Adrenal gland (tissue), 12 donors: ENCODE measurements around the gene KRTAP12-3. TPM values are rescaled to one million over a fixed set of nuclear protein-coding genes. Genes with fewer than 3 reads are reported as not detected.
"Not testable (repeated sequence)": the region's sequence is repeated elsewhere in the genome, so short reads cannot be mapped to it uniquely, and the experiment has no call there.

Experiments
- DNase-seq, 7 donors: peaks; one replicate each; pipeline ENCODE4 v3.0.0-alpha.2; 2019 to 2020
- H3K27ac ChIP-seq, 5 donors: fragments of 200-600 bp; sonication (generic) in 4 of 5; 1 replicate in 3 of 5; 2 replicates in 2 of 5; pipeline versions ENCODE4 v1.5.1 to v1.8.0; 2016 to 2020; ENCODE audit warnings: mild to moderate bottlenecking in 1 of 5
- H3K27me3 ChIP-seq: fragments of 200-600 bp; 2 replicates; pipeline ENCODE4 v1.8.0; 2021
- H3K36me3 ChIP-seq, 2 donors: fragments of 200-600 bp; replicated peaks in 1 of 2; 1 replicate in 1 of 2; 2 replicates in 1 of 2; pipeline versions ENCODE4 v1.5.1 to v1.8.0; 2018 to 2022
- H3K4me1 ChIP-seq, 2 donors: fragments of 200-600 bp; replicated peaks in 1 of 2; 1 replicate in 1 of 2; 2 replicates in 1 of 2; pipeline versions ENCODE4 v1.5.1 to v1.8.0; 2018 to 2021
- H3K4me3 ChIP-seq, 4 donors: fragments of 200-600 bp; sonication (generic) in 3 of 4; one replicate each; pipeline ENCODE4 v1.5.1; 2016 to 2018
- H3K9me3 ChIP-seq, 3 donors: fragments of 200-600 bp; sonication (generic) in 1 of 3; replicated peaks in 1 of 3; 1 replicate in 2 of 3; 2 replicates in 1 of 3; pipeline versions ENCODE4 v1.5.1 to v1.8.0; 2016 to 2021
- POLR2A ChIP-seq, 2 donors: fragments of 450-650 bp; IDR thresholded peaks; one replicate each; pipeline ENCODE4 v1.6.1; 2017; ENCODE audit warnings: antibody characterized with exemption in 2 of 2, mild to moderate bottlenecking in 2 of 2, moderate library complexity in 1 of 2
- WGBS, 4 donors: extraction: QIAGEN DNeasy Blood & Tissue Kit in 2 of 4; methylation state at CpG; one replicate each; pipeline versions ENCODE4 v1.1.5 to v1.1.7; 2013 to 2017; 5-methylcytosine and 5-hydroxymethylcytosine counted together
- intact Hi-C, 2 donors: fragments of 100-400 bp; cut with DNase I; formaldehyde crosslinking; loops; one replicate each; pipeline versions ENCODE4 v1.14.1 to v1.15.0; 2022 to 2023
- polyA plus RNA-seq, 3 donors: library from polyadenylated mRNA; stranded (reverse); fragments of 200-250 nt in 2 of 3; fragments of 350-450 nt in 1 of 3; fragmentation: Illumina TruSeq in 1 of 3; extraction: RNeasy Lipid Tissue Mini Kit (QIAGEN cat#74804) in 1 of 3; gene quantifications; one replicate each; pipeline ENCODE4 v1.2.3, GENCODE V29; 2013 to 2014
- total RNA-seq, 9 donors: library from RNA; depleted of rRNA in 4 of 9; stranded (reverse); fragments of >200 nt in 4 of 9; fragments of 120-200 nt in 1 of 9; fragmentation: NEBNext Ultra II Directional in 1 of 9; extraction: Animal tissue kit (Norgen Biotek cat#: 25700) in 1 of 9; gene quantifications; one replicate each; pipeline versions ENCODE4 v1.1.0 to v1.2.4, GENCODE V29; 2013 to 2023
- TF ChIP-seq, protein P1 (sequence below), 6 experiments: fragments of 450-650 bp in 4 of 6; fragments of 200-600 bp in 2 of 6; sonication (generic) in 1 of 6; IDR thresholded peaks; 1 replicate in 5 of 6; 2 replicates in 1 of 6; pipeline versions ENCODE4 v1.5.1 to v1.8.0; 2016 to 2021; ENCODE audit warnings: antibody characterized with exemption in 6 of 6, mild to moderate bottlenecking in 2 of 6, moderate library complexity in 1 of 6
- donor health status: healthy with polysubstance abuse.
- donor health status: Bipolar disorder and iron deficiency.
- donor health status: DM: yes; HTN: yes; CAD: no.
- donor health status: DM: no; HTN: no; CAD: no.
- donor health status: DM: no; HTN: no; CAD: no.
- donor health status: DM: yes; HTN: yes; CAD: no.

KRTAP12-3 gene
- total and polyA plus RNA-seq, 12 donors, result not detected

DNA sequence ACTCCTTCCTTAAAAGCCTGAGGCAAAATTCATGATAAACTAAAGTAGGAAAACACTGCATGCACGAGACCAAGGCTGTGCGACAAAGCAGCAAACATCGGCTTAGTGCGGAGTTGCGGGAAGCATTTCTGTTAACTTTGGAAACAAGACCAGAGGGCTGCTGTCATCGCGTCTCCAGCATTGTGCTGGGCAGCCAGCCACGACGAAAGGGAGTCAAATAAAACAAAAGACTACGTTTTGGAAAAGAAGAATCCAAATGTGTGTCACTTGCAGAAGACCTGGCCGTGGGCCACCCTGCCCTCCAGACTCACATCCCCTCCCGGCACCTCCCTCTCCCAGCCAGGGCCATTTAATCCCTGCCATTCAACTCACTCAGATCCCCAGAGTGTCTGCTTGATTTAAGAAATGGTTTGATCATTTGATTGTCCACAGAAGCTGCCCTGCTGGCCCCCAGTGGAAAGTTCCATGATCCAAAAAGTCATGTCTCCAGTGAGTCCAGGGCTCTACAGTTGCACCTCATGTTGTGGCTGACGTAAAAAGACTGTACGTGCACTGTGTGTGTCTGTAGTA lies 13.9 kb upstream of the KRTAP12-3 start:
- WGBS, 4 donors, result 41 to 72% (median 61%) methylated on average over 14 of the region's 14 CpGs
- no peak overlapping the region for H3K27ac ChIP-seq
- intact Hi-C loops, result no loop called here
- no peaks in the 10 kb centered on the region for H3K27me3 ChIP-seq
- H3K4me3 ChIP-seq, result no peak overlapping the region
- H3K4me1 ChIP-seq, result no peaks in the 10 kb centered on the region
- H3K9me3 ChIP-seq, result no peaks in the 10 kb centered on the region
- DNase-seq, result no peak
- no peaks in the 10 kb centered on the region for H3K36me3 ChIP-seq
- TF ChIP-seq, protein P1, sequence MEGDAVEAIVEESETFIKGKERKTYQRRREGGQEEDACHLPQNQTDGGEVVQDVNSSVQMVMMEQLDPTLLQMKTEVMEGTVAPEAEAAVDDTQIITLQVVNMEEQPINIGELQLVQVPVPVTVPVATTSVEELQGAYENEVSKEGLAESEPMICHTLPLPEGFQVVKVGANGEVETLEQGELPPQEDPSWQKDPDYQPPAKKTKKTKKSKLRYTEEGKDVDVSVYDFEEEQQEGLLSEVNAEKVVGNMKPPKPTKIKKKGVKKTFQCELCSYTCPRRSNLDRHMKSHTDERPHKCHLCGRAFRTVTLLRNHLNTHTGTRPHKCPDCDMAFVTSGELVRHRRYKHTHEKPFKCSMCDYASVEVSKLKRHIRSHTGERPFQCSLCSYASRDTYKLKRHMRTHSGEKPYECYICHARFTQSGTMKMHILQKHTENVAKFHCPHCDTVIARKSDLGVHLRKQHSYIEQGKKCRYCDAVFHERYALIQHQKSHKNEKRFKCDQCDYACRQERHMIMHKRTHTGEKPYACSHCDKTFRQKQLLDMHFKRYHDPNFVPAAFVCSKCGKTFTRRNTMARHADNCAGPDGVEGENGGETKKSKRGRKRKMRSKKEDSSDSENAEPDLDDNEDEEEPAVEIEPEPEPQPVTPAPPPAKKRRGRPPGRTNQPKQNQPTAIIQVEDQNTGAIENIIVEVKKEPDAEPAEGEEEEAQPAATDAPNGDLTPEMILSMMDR (IDR thresholded peaks at IDR 0.05), result no peak
- no peak for TF ChIP-seq POLR2A (IDR thresholded peaks at IDR 0.05)

DNA sequence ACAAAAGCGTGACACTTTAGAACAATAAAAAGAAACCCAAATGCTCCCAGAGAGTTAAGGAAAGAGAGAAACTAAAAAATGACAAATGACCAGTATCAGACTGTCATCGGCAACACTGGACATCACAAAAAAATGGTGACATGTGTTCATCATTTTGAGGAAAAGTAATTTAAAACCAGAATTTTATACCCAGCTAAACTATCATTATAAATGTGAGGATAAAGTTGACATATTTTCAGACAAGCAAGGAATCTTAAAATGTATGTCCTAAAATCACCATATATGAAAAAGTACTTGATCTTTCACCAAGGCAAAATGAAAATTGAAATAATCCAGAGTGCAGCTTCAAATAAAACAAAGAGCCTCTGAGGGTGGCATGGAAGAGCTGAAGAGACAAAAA lies 12.9 kb upstream of the KRTAP12-3 start:
- H3K27ac ChIP-seq, result no peak overlapping the region

DNA sequence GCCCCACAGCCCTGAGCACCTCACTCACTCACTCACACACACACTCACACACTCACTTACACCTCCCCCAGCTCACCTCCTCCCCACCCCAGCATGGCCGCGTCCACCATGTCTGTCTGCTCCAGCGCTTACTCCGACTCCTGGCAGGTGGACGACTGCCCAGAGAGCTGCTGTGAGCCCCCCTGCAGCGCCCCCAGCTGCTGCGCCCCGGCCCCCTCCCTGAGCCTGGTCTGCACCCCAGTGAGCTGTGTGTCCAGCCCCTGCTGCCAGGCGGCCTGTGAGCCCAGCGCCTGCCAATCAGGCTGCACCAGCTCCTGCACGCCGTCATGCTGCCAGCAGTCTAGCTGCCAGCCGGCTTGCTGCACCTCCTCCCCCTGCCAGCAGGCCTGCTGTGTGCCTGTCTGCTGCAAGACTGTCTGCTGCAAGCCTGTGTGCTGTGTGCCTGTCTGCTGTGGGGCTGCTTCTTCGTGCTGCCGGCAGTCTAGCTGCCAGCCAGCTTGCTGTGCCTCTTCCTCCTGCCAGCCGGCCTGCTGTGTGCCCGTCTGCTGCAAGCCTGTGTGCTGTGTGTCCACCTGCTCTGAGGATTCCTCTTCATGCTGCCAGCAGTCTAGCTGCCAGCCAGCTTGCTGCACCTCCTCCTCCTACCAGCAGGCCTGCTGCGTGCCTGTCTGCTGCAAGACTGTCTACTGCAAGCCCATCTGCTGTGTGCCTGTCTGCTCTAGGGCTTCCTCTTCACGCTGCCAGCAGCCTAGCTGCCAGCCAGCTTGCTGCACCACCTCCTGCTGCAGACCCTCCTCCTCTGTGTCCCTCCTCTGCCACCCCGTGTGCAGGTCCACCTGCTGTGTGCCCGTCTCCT lies 11.1 kb upstream of the KRTAP12-3 start, which contains the start of gene KRTAP10-11:
KRTAP10-11 (plus strand) TSS at position 49 of the 856 bp plus-strand sequence; CDS start at position 94, 45 bp downstream.
- H3K27me3 ChIP-seq, H3K27ac ChIP-seq, H3K36me3 ChIP-seq, H3K4me3 ChIP-seq, H3K9me3 ChIP-seq, H3K4me1 ChIP-seq, intact Hi-C loops: not testable (repeated sequence)
- DNase-seq, result peak in 1 of 7 donors; percentile 30
- WGBS, 4 donors, result 72 to 77% (median 75%) methylated on average over 9 to 21 of the region's 21 CpGs

More for the DNA sequence above, 12.9 kb upstream of the KRTAP12-3 start:
- H3K9me3 ChIP-seq, result no peaks in the 10 kb centered on the region
- TF ChIP-seq POLR2A (IDR thresholded peaks at IDR 0.05), result no peak
- TF ChIP-seq, protein P1 (IDR thresholded peaks at IDR 0.05), result no peak
- no peaks in the 10 kb centered on the region for H3K36me3 ChIP-seq
- intact Hi-C loops, result no loop called here
- H3K4me1 ChIP-seq, result no peaks in the 10 kb centered on the region
- no peak overlapping the region for H3K4me3 ChIP-seq
- H3K27me3 ChIP-seq, result no peaks in the 10 kb centered on the region
- 42 to 92% (median 45%) methylated on average over 2 of the region's 2 CpGs for WGBS, 4 donors
- DNase-seq, result no peak

DNA sequence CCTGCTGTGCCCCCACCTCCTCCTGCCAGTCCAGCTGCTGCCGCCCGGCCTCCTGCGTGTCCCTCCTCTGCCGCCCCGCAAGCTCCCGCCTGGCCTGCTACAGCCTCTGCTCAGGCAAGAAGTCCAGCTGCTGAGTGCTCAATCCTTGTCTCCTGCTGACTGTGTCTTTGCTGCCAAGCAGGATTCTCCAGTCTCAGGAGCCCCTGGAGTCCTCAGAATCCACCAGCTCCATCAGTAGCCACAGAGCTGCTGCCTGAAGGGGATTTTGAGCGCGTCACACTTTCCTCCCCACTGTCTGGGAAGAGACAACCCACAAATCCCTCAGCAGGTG lies 10.5 kb upstream of the KRTAP12-3 start:
- intact Hi-C loops, result no loop called here
- Histone ChIP-seq H3K27ac (no peak overlapping the region), H3K36me3 (no peaks in the 10 kb centered on the region), H3K27me3 (no peaks in the 10 kb centered on the region), H3K4me3 (no peak overlapping the region), H3K4me1 (no peaks in the 10 kb centered on the region), H3K9me3 (no peaks in the 10 kb centered on the region)
- TF ChIP-seq POLR2A (IDR thresholded peaks at IDR 0.05), result no peak
- TF ChIP-seq, protein P1 (IDR thresholded peaks at IDR 0.05), result no peak
- peak in 1 of 7 donors; percentile 3 for DNase-seq
- 60 to 81% (median 72%) methylated on average over 8 of the region's 8 CpGs for WGBS, 4 donors
